ENCODE results near the gene NFKBIA.

DNA sequence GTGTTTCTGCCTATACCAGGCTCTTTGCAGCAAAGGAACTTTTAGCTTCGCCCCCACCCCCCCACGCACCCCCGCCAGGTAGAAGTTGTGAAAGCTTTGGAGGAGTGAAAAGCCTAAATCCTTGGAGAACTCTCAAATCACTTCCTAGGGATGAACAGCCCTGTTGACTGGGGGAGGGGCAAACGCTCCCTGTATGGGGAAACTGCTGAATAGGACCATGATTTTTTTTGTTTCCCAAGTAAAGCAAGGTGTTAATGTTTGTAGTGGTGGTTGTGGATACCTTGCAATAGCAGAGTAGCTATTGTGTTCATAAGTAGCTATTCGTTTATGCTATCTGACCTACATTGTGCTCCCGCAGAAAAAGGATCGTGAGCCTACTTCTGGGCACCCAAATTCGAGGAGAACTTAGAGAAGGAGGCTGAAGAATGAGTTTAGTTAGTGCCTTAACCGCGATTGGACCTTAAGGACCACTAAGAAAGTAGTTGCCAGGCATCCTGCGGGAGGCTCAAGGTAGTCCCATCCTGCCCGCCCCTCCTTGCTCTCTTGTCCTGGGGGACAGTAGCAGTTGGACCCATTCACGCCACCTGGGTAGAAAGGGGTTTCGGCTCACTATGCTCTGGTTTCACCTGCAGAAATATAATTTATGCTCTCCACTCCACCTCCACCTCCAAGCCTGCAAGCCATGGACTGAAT lies 901 bp upstream of the NFKBIA start:
- TF ChIP-seq, protein P1, sequence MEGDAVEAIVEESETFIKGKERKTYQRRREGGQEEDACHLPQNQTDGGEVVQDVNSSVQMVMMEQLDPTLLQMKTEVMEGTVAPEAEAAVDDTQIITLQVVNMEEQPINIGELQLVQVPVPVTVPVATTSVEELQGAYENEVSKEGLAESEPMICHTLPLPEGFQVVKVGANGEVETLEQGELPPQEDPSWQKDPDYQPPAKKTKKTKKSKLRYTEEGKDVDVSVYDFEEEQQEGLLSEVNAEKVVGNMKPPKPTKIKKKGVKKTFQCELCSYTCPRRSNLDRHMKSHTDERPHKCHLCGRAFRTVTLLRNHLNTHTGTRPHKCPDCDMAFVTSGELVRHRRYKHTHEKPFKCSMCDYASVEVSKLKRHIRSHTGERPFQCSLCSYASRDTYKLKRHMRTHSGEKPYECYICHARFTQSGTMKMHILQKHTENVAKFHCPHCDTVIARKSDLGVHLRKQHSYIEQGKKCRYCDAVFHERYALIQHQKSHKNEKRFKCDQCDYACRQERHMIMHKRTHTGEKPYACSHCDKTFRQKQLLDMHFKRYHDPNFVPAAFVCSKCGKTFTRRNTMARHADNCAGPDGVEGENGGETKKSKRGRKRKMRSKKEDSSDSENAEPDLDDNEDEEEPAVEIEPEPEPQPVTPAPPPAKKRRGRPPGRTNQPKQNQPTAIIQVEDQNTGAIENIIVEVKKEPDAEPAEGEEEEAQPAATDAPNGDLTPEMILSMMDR (IDR thresholded peaks at IDR 0.05), result no peak
- no peak for TF ChIP-seq POLR2AphosphoS5 (IDR thresholded peaks at IDR 0.05)
